Upper lobe of left lung (tissue), 4 donors: ENCODE data around the gene MSX2.

ENCODE experiments used
- POLR2A ChIP-seq, 4 donors: fragments of 450-650 bp; IDR thresholded peaks; one replicate each; pipeline ENCODE4 v1.5.1; 2016 to 2017; ENCODE audit warnings: antibody characterized with exemption in 4 of 4, mild to moderate bottlenecking in 2 of 4
- TF ChIP-seq, protein P1 (sequence below), 6 experiments: fragments of 450-650 bp in 4 of 6; fragments of 200-600 bp in 2 of 6; sonication (generic) in 2 of 6; IDR thresholded peaks; one replicate each; pipeline ENCODE4 v1.5.1; 2016 to 2019; ENCODE audit warnings: antibody characterized with exemption in 6 of 6

DNA sequence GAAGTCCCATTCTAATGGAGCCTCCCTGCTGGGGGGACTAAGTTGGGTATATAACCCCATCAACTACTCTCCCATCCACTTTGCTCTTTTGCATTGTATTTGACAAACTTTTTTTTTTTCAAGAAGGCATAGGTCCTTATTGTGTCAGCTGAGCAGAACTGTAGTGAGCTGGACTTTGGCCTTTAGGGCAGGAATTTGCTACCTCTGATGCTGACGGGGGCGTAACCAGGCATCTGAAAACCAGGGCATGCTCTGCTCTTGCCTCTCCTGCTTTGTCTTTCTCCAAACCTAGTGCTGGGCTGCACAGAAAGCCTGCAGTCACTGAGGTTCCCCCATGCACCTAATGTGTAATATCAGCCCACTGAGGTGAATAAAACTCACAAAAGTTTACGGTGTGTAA is 49.0 kb downstream of the MSX2 start:
- TF ChIP-seq, protein P1, sequence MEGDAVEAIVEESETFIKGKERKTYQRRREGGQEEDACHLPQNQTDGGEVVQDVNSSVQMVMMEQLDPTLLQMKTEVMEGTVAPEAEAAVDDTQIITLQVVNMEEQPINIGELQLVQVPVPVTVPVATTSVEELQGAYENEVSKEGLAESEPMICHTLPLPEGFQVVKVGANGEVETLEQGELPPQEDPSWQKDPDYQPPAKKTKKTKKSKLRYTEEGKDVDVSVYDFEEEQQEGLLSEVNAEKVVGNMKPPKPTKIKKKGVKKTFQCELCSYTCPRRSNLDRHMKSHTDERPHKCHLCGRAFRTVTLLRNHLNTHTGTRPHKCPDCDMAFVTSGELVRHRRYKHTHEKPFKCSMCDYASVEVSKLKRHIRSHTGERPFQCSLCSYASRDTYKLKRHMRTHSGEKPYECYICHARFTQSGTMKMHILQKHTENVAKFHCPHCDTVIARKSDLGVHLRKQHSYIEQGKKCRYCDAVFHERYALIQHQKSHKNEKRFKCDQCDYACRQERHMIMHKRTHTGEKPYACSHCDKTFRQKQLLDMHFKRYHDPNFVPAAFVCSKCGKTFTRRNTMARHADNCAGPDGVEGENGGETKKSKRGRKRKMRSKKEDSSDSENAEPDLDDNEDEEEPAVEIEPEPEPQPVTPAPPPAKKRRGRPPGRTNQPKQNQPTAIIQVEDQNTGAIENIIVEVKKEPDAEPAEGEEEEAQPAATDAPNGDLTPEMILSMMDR (IDR thresholded peaks at IDR 0.05) = no peak
- no peak for TF ChIP-seq POLR2A (IDR thresholded peaks at IDR 0.05)
